LNCAP (cell line): Measurements from ENCODE around the gene RPL35.
A peak's percentile ranks its signal among the peaks of the same experiment; 100 is the strongest.

ENCODE experiments used
- CTCF ChIP-seq: fragments of 450-650 bp; IDR thresholded peaks from 2 replicates; pipeline ENCODE4 v1.5.1; 2017; ENCODE audit warnings: mild to moderate bottlenecking

The RPL35 gene

DNA sequence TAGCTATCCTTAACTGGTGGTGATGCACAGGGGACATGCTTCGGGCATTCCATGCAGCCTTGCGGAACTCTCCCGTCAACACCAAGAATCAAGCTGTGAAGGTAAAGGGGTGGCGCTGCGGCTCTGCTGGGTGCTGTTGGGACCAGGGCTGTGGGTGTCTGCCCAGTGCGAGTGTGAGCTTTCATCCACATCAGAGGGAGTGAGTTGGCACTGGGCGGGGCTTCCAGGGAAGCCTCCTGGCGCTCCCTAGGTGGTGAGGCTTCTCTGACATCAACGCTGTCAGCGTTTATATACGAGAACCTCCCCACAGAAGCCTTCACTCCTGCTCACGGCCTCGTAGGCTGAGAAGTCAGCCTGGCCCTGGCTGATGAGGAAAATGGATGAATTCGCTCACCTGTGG lies 11.9 kb upstream of the RPL35 start:
- TF ChIP-seq CTCF = no peak

DNA sequence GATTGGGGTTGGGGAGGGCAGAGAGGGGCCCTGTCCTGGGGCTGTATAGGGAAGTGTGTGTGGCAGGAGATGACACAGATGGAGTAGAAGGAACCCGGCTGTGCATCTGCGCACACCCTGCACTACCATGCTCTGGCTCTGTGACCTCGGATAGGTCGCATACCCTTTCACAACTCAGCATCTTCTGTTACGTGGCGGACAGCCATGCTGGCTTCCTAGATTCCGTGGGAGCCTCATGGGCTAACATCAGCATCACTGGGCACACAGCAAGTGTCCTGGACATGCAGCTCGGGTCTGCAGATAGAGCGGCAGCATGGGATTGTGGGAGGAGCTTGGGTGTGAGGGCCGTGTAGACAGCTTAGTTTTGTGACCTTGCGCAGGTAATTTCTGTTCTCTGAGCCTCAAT lies 9.4 kb upstream of the RPL35 start:
- TF ChIP-seq CTCF = no peak

DNA sequence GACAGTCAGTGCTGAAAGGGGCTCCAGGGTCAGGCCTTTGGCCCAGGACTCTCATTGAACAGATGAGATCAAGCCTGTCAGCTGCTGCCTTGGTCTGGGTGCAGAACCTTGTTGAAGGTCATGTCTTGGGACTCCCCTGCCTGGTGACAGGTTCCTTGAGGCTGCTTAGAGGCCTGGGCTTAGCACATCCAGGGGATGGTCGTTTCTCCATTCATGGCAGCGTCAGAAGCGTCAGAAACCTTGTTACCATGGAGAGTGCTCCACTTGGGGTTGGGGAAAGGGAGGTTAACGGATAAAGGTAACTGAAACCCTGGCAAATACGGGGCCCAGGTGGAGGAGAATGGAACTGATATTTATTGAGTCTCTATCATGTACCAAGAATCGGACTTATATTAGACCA lies 9.0 kb upstream of the RPL35 start:
- no peak for TF ChIP-seq CTCF

DNA sequence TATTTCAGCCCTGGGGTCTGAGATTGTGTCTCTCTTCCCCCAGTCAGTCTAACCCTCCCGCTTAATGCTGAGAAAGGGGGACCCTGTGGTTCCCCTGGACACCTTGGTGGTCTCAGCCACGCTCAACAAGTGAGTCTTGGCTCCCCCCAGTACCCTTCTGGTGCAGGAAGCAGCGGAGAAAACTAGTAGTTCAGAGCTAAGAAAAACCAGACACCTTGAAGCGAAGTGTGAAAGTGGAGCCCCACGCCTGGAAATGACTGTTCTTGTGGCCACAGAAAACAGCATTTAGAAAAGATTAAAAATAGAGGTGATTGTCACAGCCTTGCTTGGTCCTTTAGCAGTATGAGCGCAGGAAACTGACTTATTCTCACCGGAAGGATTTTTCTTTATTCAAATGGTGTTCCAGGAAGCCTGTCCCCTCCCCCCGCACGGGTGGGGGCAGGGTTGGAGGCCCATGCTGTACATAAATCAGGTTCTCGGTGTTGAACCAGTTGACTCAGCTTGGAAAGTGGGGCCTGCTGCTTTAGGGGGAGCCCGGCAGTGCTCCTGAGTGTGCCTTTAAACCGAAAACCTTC lies 8.3 kb upstream of the RPL35 start:
- TF ChIP-seq CTCF = no peak

DNA sequence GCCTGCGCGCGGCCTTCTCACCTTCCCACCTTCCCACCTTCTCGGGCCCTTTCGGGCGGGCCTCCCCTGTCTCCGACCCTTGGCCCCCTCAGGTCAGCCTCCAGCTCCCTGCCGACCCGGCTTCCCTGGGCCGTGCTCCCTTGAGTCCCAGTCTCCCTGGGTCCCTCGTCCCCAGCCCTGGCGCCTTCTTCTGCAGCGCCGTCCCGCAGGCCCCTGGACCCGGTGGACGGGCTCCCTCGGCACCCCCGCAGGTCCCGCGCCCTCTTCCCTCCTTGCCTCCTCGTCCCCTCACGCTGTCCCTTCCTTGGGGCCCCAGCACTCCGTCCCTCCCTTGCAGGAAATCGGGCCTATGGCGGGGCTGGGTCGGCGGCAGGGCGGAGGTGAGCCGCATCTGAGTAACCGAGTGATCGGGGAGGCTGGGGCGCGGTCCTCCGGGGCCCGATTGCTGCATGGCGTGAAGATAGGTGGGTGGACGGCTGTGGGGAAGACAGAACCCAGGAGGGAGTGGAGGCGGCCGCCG lies 7.8 kb upstream of the RPL35 start:
- no peak for TF ChIP-seq CTCF

DNA sequence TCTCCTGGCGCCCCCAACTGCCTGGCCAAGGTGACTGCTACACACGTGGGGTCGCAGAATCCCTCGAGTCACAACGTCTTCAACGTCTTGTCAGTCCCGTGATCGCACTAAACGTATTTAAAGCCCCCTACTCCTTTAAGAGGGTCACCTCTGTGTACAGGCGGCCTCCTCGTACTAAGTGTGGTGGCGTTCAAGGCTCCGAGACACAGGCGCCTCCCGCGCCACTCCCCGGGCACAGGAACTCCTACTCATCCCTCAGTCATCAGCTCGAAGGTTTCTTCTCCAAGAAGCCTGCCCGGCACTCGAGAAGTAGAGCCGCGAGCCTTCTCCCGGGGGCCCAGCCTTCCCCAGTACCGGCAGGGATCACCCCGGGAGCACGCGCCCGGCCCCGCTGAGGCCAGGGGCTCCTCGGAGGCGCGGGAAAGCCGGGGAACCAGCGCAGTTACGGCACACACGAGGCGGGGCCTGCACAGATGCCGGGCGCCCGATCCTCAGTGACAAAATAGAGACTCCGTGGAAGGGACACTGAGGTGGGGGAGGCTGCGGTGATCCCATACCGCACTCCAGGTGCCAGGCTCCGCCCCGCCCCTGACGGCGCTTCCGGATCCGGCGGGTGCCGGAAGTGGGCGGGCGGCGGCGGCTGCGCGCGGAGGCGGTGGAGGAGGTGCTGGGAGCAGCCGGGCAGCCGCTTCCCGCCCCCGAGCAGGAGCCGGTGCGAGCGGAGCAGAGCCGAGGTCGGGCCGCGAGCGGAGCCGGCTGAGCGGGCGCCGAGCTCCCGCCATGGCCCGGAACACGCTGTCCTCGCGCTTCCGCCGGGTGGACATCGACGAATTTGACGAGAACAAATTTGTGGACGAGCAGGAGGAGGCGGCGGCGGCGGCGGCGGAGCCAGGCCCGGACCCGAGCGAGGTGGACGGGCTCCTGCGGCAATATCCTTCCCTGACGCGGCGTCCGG lies 7.0 kb upstream of the RPL35 start:
- TF ChIP-seq CTCF = peak; percentile 42; the same call in 1 of the 2 replicates

GRCh38 chr9:124863371-124863871 lies 1.7 kb upstream of the RPL35 start:
- no peak for TF ChIP-seq CTCF
